Measurements from ENCODE around the gene PLXNA3. TPM values are rescaled to one million over a fixed set of nuclear protein-coding genes. Genes with fewer than 3 reads are reported as not detected.

The PLXNA3 gene
- total RNA-seq, 1 donor from 2014 or later: 6.3 TPM

Other genes starting within 250 kb of the PLXNA3 start
- not detected in 2 replicates for gene OPN1MW2, start 238.5 kb upstream of the PLXNA3 start, total RNA-seq
- 0.20 TPM in 1 of 2 replicates, not detected in the other for gene OPN1MW3, start 200.7 kb upstream of the PLXNA3 start, total RNA-seq
- not detected in 2 replicates for gene TEX28, start 163.2 kb upstream of the PLXNA3 start, total RNA-seq
- under 0.01 TPM in 1 of 2 replicates, not detected in the other for gene TKTL1, start 162.5 kb upstream of the PLXNA3 start, total RNA-seq
- 781 and 1,159 TPM in 2 replicates for gene FLNA, start 83.6 kb upstream of the PLXNA3 start, total RNA-seq
- gene EMD, start 79.0 kb upstream of the PLXNA3 start, total RNA-seq: 14.5 and 18.1 TPM in 2 replicates
- 2,090 and 2,761 TPM in 2 replicates for gene RPL10, start 59.9 kb upstream of the PLXNA3 start, total RNA-seq
- gene DNASE1L1, start 49.0 kb upstream of the PLXNA3 start, total RNA-seq: 79.1 and 86.3 TPM in 2 replicates
- 8.5 and 11.9 TPM in 2 replicates for gene TAFAZZIN, start 46.7 kb upstream of the PLXNA3 start, total RNA-seq
- gene ATP6AP1, start 29.6 kb upstream of the PLXNA3 start, total RNA-seq: 53.6 and 64.3 TPM in 2 replicates
- gene GDI1, start 21.1 kb upstream of the PLXNA3 start, total RNA-seq: 24.8 and 59.1 TPM in 2 replicates
- 45.8 and 51.0 TPM in 2 replicates for gene FAM50A, start 14.1 kb upstream of the PLXNA3 start, total RNA-seq
- gene LAGE3, start 21.0 kb downstream of the PLXNA3 start, total RNA-seq: 12.6 and 19.8 TPM in 2 replicates
- 24.6 and 31.3 TPM in 2 replicates for gene UBL4A, start 28.3 kb downstream of the PLXNA3 start, total RNA-seq
- 8.5 and 14.7 TPM in 2 replicates for gene SLC10A3, start 32.3 kb downstream of the PLXNA3 start, total RNA-seq
- gene FAM3A, start 58.0 kb downstream of the PLXNA3 start, total RNA-seq: 13.3 and 20.8 TPM in 2 replicates
- gene G6PD, start 88.6 kb downstream of the PLXNA3 start, total RNA-seq: 16.9 and 35.1 TPM in 2 replicates
- gene IKBKG, start 89.3 kb downstream of the PLXNA3 start, total RNA-seq: 9.2 and 11.7 TPM in 2 replicates
- not detected in 2 replicates for gene CTAG1A, start 126.9 kb downstream of the PLXNA3 start, total RNA-seq
- not detected in 2 replicates for gene CTAG1B, start 161.0 kb downstream of the PLXNA3 start, total RNA-seq
- not detected in 2 replicates for gene CTAG2, start 195.3 kb downstream of the PLXNA3 start, total RNA-seq